ENCODE data around the gene LIMK1. TPM values are rescaled to one million over a fixed set of nuclear protein-coding genes. Genes with fewer than 3 reads are reported as not detected.

LIMK1 gene
- total and polyA plus RNA-seq, 2 of the 13 experiments (the other 11 are each of a cell fraction or from before 2014, with no cell fraction given), result 8.9 to 18.8 TPM

GRCh38 chr7:74059681-74060588 lies 23.7 kb upstream of the LIMK1 start:
- no peak for FAIRE-seq
- peak overlapping the region; percentile 78 for H3K4me2 ChIP-seq (ENCODE audit: low read depth, low read length)
- H3K79me2 ChIP-seq (ENCODE audit: insufficient read depth, low read length), result no peaks in the 10 kb centered on the region
- H3K27me3 ChIP-seq (ENCODE audit: control insufficient read depth in 1 of 2, insufficient read depth in 2 of 2, low read length in 2 of 2), result peaks cover 6 to 22% of the 10 kb centered on the region in 2 experiments; a peak in 4 of 5 replicates
- no peaks in the 10 kb centered on the region for H3K9me3 ChIP-seq (ENCODE audit: low read length)
- ChIA-PET POLR2A (no interaction called here), CTCF (ENCODE audit: low intra/inter-chr PET ratio, low total read pairs) (no interaction called here)
- intact Hi-C loops (cut with micrococcal nuclease; ENCODE audit: unreplicated experiment), result no loop called here
- ATAC-seq, result peak; percentile 53
- peak overlapping the region; percentile 23; the same call in 1 of the 2 replicates for H3K9ac ChIP-seq (ENCODE audit: insufficient read depth, low read depth, low read length)
- no peaks in the 10 kb centered on the region for H4K20me1 ChIP-seq (ENCODE audit: insufficient read depth, low read length)
- 12% methylated on average over 19 of the region's 21 CpGs for WGBS (ENCODE audit: low lambda C conversion rate)
- in situ Hi-C loops (cut with HindIII; ENCODE audit: extremely low pct_ligation_motif_present, low pct_unique_long_range_greater_than_20kb), result loop anchor here (10.0 kb wide), 1 partner anchor 345 kb away; no protein-coding TSS in a partner anchor
- DNase-seq (ENCODE audit: low spot score), result no peak
- no TSS peak for BruUV-seq (replicated peaks)
- H3K4me3 ChIP-seq (replicated peaks in 1 of 3; ENCODE audit: insufficient read depth in 1 of 3, low read depth in 2 of 3, low read length in 3 of 3), result peak overlapping the region; percentile 22 to 59 (median 29); a peak in 3 of 6 replicates
- no peak overlapping the region for H2AFZ ChIP-seq (ENCODE audit: low read length)
- no peaks in the 10 kb centered on the region for H3K36me3 ChIP-seq (replicated peaks in 1 of 2; ENCODE audit: control insufficient read depth in 1 of 2, insufficient read depth in 2 of 2, low read length in 2 of 2)
- H3K27ac ChIP-seq (ENCODE audit: extremely low read length, insufficient read depth, low read length), result no peak overlapping the region
- peaks cover 46% of the 10 kb centered on the region for H3K4me1 ChIP-seq (ENCODE audit: insufficient read depth, low read length)
- TF ChIP-seq ELF4 (CRISPR knock-in tag; IDR thresholded peaks at IDR 0.05; ENCODE audit: borderline replicate concordance), result no peak
- no peak for TF ChIP-seq SNAPC5 (CRISPR knock-in tag; IDR thresholded peaks at IDR 0.05; ENCODE audit: borderline replicate concordance)
- peak; percentile 91 for TF ChIP-seq HNRNPL (IDR thresholded peaks at IDR 0.05; ENCODE audit: low read depth, low read length)
- TF ChIP-seq PITX1 (CRISPR knock-in tag; IDR thresholded peaks at IDR 0.05), result peak; percentile 40; the same call in 1 of the 2 replicates
- TF ChIP-seq HMGA1 (CRISPR knock-in tag; conservative IDR thresholded peaks at IDR 0.05), result no peak
- TF ChIP-seq HDAC1 (CRISPR knock-in tag; IDR thresholded peaks at IDR 0.05), result no peak
- TF ChIP-seq ZNF558 (CRISPR knock-in tag; IDR thresholded peaks at IDR 0.05; ENCODE audit: borderline replicate concordance), result no peak
- no peak for TF ChIP-seq NCOR1 (IDR thresholded peaks at IDR 0.05; ENCODE audit: borderline replicate concordance, low read length)
- TF ChIP-seq ZFP91 (CRISPR knock-in tag; IDR thresholded peaks at IDR 0.05; ENCODE audit: borderline replicate concordance), result peak; percentile 32; the same call in 1 of the 2 replicates
- TF ChIP-seq ZFP36 (IDR thresholded peaks at IDR 0.05; ENCODE audit: borderline replicate concordance, low read depth, low read length, partially characterized antibody), result peak; percentile 26
- peak; percentile 56 for TF ChIP-seq ZNF687 (CRISPR knock-in tag; IDR thresholded peaks at IDR 0.05)
- 0 out of 2 replicates have a peak, but pooled peaks have one; percentile 8 for TF ChIP-seq SAP130 (CRISPR knock-in tag; IDR thresholded peaks at IDR 0.05; ENCODE audit: low read depth)
- TF ChIP-seq ZNF768 (CRISPR knock-in tag; IDR thresholded peaks at IDR 0.05), result peak; percentile 97
- 0 out of 2 replicates have a peak, but pooled peaks have one; percentile 14 for TF ChIP-seq MAX (IDR thresholded peaks at IDR 0.05)
- TF ChIP-seq ZNF441 (CRISPR knock-in tag; IDR thresholded peaks at IDR 0.05; ENCODE audit: borderline replicate concordance), result 0 out of 2 replicates have a peak, but pooled peaks have one; percentile 29

Measured in HepG2 (cell line).